Stomach (tissue), 9 donors: ENCODE data around the gene PTPRS. TPM values are rescaled to one million over a fixed set of nuclear protein-coding genes. Genes with fewer than 3 reads are reported as not detected.

Experiments
- DNase-seq, 2 donors: peaks; one replicate each; pipeline versions ENCODE4 v3.0.0 to v3.0.0-alpha.2; 2013 to 2019
- H3K27ac ChIP-seq, 5 donors: fragments of 200-600 bp in 4 of 5; sonication (generic) in 4 of 5; one replicate each; pipeline ENCODE4 v1.5.1; 2013 to 2019; ENCODE audit warnings: mild to moderate bottlenecking in 1 of 5, moderate library complexity in 1 of 5
- H3K27me3 ChIP-seq, 3 donors: fragments of 200-600 bp; sonication (generic); one replicate each; pipeline ENCODE4 v1.5.1; 2017 to 2019; ENCODE audit warnings: mixed run types in 1 of 3
- H3K36me3 ChIP-seq, 4 donors: fragments of 200-600 bp; sonication (generic); 1 replicate in 3 of 4; 2 replicates in 1 of 4; pipeline ENCODE4 v1.5.1; 2016 to 2019
- H3K4me1 ChIP-seq, 4 donors: fragments of 200-600 bp; sonication (generic); one replicate each; pipeline ENCODE4 v1.5.1; 2016 to 2019
- H3K4me3 ChIP-seq, 4 donors: fragments of 200-600 bp; sonication (generic) in 3 of 4; one replicate each; pipeline ENCODE4 v1.5.1; 2016 to 2019; ENCODE audit warnings: mild to moderate bottlenecking in 1 of 4
- H3K9me3 ChIP-seq, 4 donors: fragments of 200-600 bp; sonication (generic); one replicate each; pipeline ENCODE4 v1.5.1; 2016 to 2019
- CTCF ChIP-seq, 7 experiments: fragments of 450-650 bp in 4 of 7; fragments of 200-600 bp in 3 of 7; sonication (generic) in 3 of 7; IDR thresholded peaks; one replicate each; pipeline ENCODE4 v1.5.1; 2016 to 2019; ENCODE audit warnings: antibody characterized with exemption in 7 of 7, control low read depth in 2 of 7, mild to moderate bottlenecking in 1 of 7
- EP300 ChIP-seq: sonication (generic); formaldehyde crosslinking; IDR thresholded peaks from one replicate; pipeline ENCODE4 v1.6.1; 2017; ENCODE audit warnings: antibody characterized with exemption
- POLR2A ChIP-seq, 4 donors: fragments of 450-650 bp; IDR thresholded peaks; one replicate each; pipeline ENCODE4 v1.6.1; 2016; ENCODE audit warnings: antibody characterized with exemption in 4 of 4, control low read depth in 2 of 4, mild to moderate bottlenecking in 1 of 4, moderate library complexity in 1 of 4
- POLR2AphosphoS5 ChIP-seq, 3 donors: sonication (generic); formaldehyde crosslinking; IDR thresholded peaks; one replicate each; pipeline ENCODE4 v1.6.1; 2016; ENCODE audit warnings: antibody characterized with exemption in 3 of 3
- WGBS, 5 donors: extraction: QIAGEN DNeasy Blood & Tissue Kit in 3 of 5; methylation state at CpG; one replicate each; pipeline versions ENCODE4 v1.1.5 to v1.1.7; 2013 to 2018; 5-methylcytosine and 5-hydroxymethylcytosine counted together
- intact Hi-C: fragments of 100-400 bp; cut with DNase I; formaldehyde crosslinking; loops from one replicate; pipeline ENCODE4 v1.15.1; 2023; ENCODE audit warnings: low total_unique reads
- polyA plus RNA-seq, 3 donors: library from polyadenylated mRNA; stranded (reverse); fragments of 200-250 nt; gene quantifications; one replicate each; pipeline ENCODE4 v1.2.3, GENCODE V29; 2013
- total RNA-seq, 5 donors: library from RNA; depleted of rRNA; stranded (reverse); fragments of >200 nt; gene quantifications; one replicate each; pipeline versions ENCODE4 v1.1.0 to v1.2.3, GENCODE V29; 2014 to 2016
- donor health status: healthy with polysubstance abuse.
- donor health status: Bipolar disorder and iron deficiency.
- donor health status: healthy.

The PTPRS gene
- total and polyA plus RNA-seq, 8 donors = 6.9 to 142 (median 57.1) TPM

DNA sequence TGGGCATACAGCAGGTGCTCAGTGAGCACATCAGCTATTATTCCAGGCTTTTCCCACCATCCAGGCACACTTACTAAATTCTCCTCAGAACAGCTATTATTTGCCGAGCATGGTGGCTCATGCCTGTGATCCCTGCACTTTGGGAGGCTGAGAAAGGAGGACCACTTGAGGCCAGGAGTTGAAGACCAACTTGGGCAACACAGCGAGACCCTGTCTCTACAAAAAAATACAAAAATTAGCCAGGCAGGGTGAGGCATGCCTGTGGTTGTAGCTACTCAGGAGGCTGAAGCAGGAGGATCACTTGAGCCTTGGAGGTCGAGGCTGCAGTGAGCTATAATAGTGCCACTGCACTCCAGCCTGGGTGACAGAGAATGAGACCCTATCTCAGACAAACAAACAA lies 35.4 kb downstream of the PTPRS start:
- TF ChIP-seq POLR2AphosphoS5 (IDR thresholded peaks at IDR 0.05) (no peak), POLR2A (IDR thresholded peaks at IDR 0.05) (no peak), CTCF (IDR thresholded peaks at IDR 0.05) (no peak), EP300 (no peak)
- Histone ChIP-seq H3K4me1 (peaks cover 0 to 15% (median 8%) of the 10 kb centered on the region in 4 donors), H3K27ac (no peak overlapping the region), H3K4me3 (no peak overlapping the region), H3K27me3 (no peaks in the 10 kb centered on the region), H3K9me3 (no peaks in the 10 kb centered on the region), H3K36me3 (no peaks in the 10 kb centered on the region)
- intact Hi-C loops = no loop called here
- WGBS, 5 donors = 84 to 93% (median 89%) methylated on average over 3 of the region's 3 CpGs
- DNase-seq = no peak

- H3K27ac ChIP-seq = no peak overlapping the region
- WGBS, 5 donors = 82 to 91% (median 88%) methylated on average over 6 of the region's 6 CpGs
- no peak for DNase-seq
- peaks cover 0 to 15% (median 8%) of the 10 kb centered on the region in 4 donors for H3K4me1 ChIP-seq
- no peaks in the 10 kb centered on the region for H3K9me3 ChIP-seq
- no peak for TF ChIP-seq CTCF (IDR thresholded peaks at IDR 0.05)
- no peak for TF ChIP-seq EP300
- no peaks in the 10 kb centered on the region for H3K27me3 ChIP-seq
- no peak overlapping the region for H3K4me3 ChIP-seq
- intact Hi-C loops = no loop called here
- H3K36me3 ChIP-seq = no peaks in the 10 kb centered on the region
These were observed 36.1 kb downstream of the PTPRS start for GRCh38 chr19:5304486-5304885.

DNA sequence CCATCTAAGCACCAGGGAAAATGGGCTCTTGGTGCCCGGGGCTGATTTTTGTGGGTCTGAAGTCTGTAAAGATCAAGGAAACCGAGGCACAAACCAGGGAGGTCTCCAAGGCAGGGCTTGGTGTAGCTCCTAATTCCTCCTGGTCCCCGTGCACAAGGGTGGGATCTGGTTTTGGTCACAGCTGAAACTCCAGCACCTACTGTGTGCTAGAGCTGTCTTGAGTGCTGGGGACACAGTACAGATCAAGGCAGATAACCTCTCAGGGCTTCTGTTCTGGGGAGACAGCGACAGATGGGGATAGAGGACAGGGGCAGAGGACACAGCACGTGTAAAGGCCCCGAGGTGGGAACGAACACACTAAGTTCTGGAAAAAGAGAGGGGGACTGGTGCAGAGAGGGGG lies 37.4 kb downstream of the PTPRS start:
- intact Hi-C loops = no loop called here
- no peak for DNase-seq
- H3K27me3 ChIP-seq = no peaks in the 10 kb centered on the region
- peaks cover 0 to 2% (median under 1%) of the 10 kb centered on the region in 4 donors for H3K4me1 ChIP-seq
- H3K9me3 ChIP-seq = no peaks in the 10 kb centered on the region
- 81 to 97% (median 90%) methylated on average over 7 of the region's 7 CpGs for WGBS, 5 donors
- no peak overlapping the region for H3K4me3 ChIP-seq
- TF ChIP-seq CTCF (IDR thresholded peaks at IDR 0.05) (no peak), POLR2AphosphoS5 (IDR thresholded peaks at IDR 0.05) (no peak)
- no peaks in the 10 kb centered on the region for H3K36me3 ChIP-seq
- no peak overlapping the region for H3K27ac ChIP-seq

DNA sequence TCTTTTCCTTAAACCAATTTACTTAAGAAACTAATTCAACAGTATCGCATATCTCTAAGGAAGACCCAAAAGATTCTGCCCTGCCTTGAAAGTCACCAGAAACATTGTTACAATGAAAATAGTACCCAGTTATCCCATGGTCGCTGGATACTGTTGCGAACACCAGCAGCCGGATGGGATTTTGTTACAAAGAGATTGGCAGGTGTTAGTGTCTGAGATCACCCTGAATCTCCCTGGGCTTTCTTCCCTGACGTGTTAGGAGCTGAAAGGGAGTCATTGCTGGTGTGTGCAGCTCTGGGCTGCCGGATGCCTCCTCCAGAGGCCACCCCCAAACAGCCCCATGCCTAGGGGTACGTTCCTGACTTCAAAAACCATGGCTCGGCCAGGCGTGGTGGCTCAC lies 38.2 kb downstream of the PTPRS start:
- WGBS, 5 donors = 74 to 84% (median 81%) methylated on average over 9 of the region's 9 CpGs
- no peaks in the 10 kb centered on the region for H3K9me3 ChIP-seq
- H3K4me1 ChIP-seq = peaks cover 0 to 4% (median 0%) of the 10 kb centered on the region in 4 donors
- H3K36me3 ChIP-seq = no peaks in the 10 kb centered on the region
- no peak for TF ChIP-seq CTCF (IDR thresholded peaks at IDR 0.05)
- no peak for TF ChIP-seq POLR2A (IDR thresholded peaks at IDR 0.05)
- no peak for TF ChIP-seq EP300
- TF ChIP-seq POLR2AphosphoS5 (IDR thresholded peaks at IDR 0.05) = no peak
- no peaks in the 10 kb centered on the region for H3K27me3 ChIP-seq
- no peak overlapping the region for H3K4me3 ChIP-seq
- DNase-seq = no peak
- intact Hi-C loops = no loop called here
- H3K27ac ChIP-seq = no peak overlapping the region
